Spinal cord (tissue), 10 donors: ENCODE results near the gene TDRKH. TPM values are rescaled to one million over a fixed set of nuclear protein-coding genes. Genes with fewer than 3 reads are reported as not detected.

ENCODE experiments used
- DNase-seq, 6 donors: peaks; one replicate each; pipeline versions ENCODE4 v3.0.0 to v3.0.0-alpha.2; 2013 to 2015; ENCODE audit warnings: low spot score in 6 of 6, low read depth in 4 of 6
- H3K27ac ChIP-seq: one replicate; pipeline ENCODE4 v1.5.1; 2013; ENCODE audit warnings: low read depth, low read length, control low read depth
- H3K27me3 ChIP-seq: one replicate; pipeline ENCODE4 v1.6.1; 2013; ENCODE audit warnings: low read length; ENCODE audit not compliant: control insufficient read depth, insufficient read depth
- H3K36me3 ChIP-seq: one replicate; pipeline ENCODE4 v1.6.1; 2013; ENCODE audit warnings: low read length; ENCODE audit not compliant: control insufficient read depth, insufficient read depth
- H3K4me1 ChIP-seq: one replicate; pipeline ENCODE4 v1.6.1; 2013; ENCODE audit warnings: low read length; ENCODE audit not compliant: control insufficient read depth, insufficient read depth
- H3K4me3 ChIP-seq: one replicate; pipeline ENCODE4 v1.5.1; 2013; ENCODE audit warnings: low read depth, low read length, control low read depth
- H3K9me3 ChIP-seq: one replicate; pipeline ENCODE4 v1.6.1; 2013; ENCODE audit warnings: low read length; ENCODE audit not compliant: control insufficient read depth, insufficient read depth
- WGBS: methylation state at CpG from one replicate; pipeline ENCODE4 v1.1.5; 2013; ENCODE audit warnings: missing lambda C conversion rate; ENCODE audit not compliant: insufficient coverage; 5-methylcytosine and 5-hydroxymethylcytosine counted together
- polyA plus RNA-seq, 2 donors: library from polyadenylated mRNA; unstranded; fragments of 120-200 nt; gene quantifications; one replicate each; pipeline ENCODE4 v1.2.1, GENCODE V29; 2013; ENCODE audit not compliant: insufficient read length in 2 of 2
- small RNA-seq: library from RNA; depleted of rRNA; stranded (forward); fragments of <200 nt; gene quantifications from one replicate; pipeline ENCODE3, GENCODE V24; 2014; ENCODE audit warnings: low replicate concordance
- total RNA-seq, 2 donors: library from RNA; depleted of rRNA in 1 of 2; stranded (reverse); fragments of 120-200 nt in 1 of 2; fragments of >200 nt in 1 of 2; gene quantifications; one replicate each; pipeline versions ENCODE4 v1.2.3 to v1.2.4, GENCODE V29; 2013 to 2014
- donor health status: healthy.

TDRKH gene
- total and polyA plus RNA-seq, 4 donors = 11.3 to 20.8 (median 17.1) TPM

DNA sequence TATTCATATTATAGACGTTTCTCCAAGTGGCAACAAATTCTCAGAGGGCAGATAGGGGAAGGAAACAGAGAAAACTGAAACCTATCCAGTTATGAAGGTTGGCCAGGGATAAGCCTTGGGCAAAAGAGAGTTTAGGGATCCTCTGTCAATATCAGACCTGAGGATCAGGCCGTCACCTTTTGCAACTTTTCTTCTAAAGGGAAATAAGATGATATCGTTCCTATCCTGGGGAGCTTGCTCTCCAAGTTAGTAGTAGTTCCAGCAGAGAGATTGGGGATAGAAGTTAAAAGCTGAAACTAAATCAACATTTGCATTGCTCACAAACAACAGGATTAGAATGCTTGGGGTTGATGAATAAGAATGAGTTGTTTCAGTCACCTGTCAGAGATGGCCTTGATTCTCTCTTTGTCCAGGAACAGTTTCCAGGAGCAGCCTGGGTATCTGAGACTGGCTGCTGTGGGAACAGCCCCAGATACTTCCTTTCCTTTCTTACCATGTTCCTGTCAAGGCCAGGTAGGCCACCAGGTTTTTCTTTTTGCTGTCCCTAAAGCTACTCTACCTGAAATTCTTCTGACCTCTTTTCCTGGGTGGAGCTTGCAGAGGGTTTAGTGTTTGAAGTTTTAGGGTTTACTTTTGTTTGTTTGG lies 66.5 kb downstream of the TDRKH start:
- DNase-seq = no peak
- Histone ChIP-seq H3K4me1 (peaks cover 18% of the 10 kb centered on the region), H3K4me3 (no peak overlapping the region), H3K9me3 (no peaks in the 10 kb centered on the region), H3K27ac (no peak overlapping the region), H3K27me3 (peaks cover 12% of the 10 kb centered on the region), H3K36me3 (no peaks in the 10 kb centered on the region)
- WGBS = no CpG with 5 or more reads among the region's 3 CpGs

Small RNA genes within 50 kb of the gene (small RNA-seq; reads per million reads assigned to genes)
- not detected for gene RNU6-662P

Other genes with a start within 250 kb of the TDRKH start
- 10 to 100 TPM; 33.1 to 77.1 TPM for gene SNX27, start 178.4 kb downstream of the TDRKH start, total RNA-seq
- gene SNX27, start 178.4 kb downstream of the TDRKH start, polyA plus RNA-seq = 10 to 100 TPM; 44.5 to 51.2 TPM
- gene CELF3, start 73.7 kb downstream of the TDRKH start, total RNA-seq = 10 to 100 TPM; 12.7 to 13.9 TPM
- 100 to 1,000 TPM in 1 of 2 donors, 10 to 100 TPM in 1; 90.7 to 106 TPM for gene CELF3, start 73.7 kb downstream of the TDRKH start, polyA plus RNA-seq
- gene RIIAD1, start 69.0 kb downstream of the TDRKH start, total RNA-seq = 1 to 10 TPM; 2.1 to 5.2 TPM
- gene RIIAD1, start 69.0 kb downstream of the TDRKH start, polyA plus RNA-seq = 1 to 10 TPM; 8.0 to 8.6 TPM
- 10 to 100 TPM; 59.1 to 91.3 TPM for gene MRPL9, start 27.0 kb downstream of the TDRKH start, total RNA-seq
- gene MRPL9, start 27.0 kb downstream of the TDRKH start, polyA plus RNA-seq = 10 to 100 TPM; 86.4 to 86.5 TPM
- gene LINGO4, start 14.9 kb upstream of the TDRKH start, total RNA-seq = 1 to 10 TPM in 1 of 2 donors, under 1 TPM in 1; 0.22 to 2.0 TPM
- 1 to 10 TPM in 1 of 2 donors, under 1 TPM in 1; 0.62 to 1.0 TPM for gene LINGO4, start 14.9 kb upstream of the TDRKH start, polyA plus RNA-seq
- gene RORC, start 41.3 kb upstream of the TDRKH start, total RNA-seq = under 1 TPM in 1 of 2 donors, not detected in 1; 0.44 TPM
- under 1 TPM; 0.15 to 0.17 TPM for gene RORC, start 41.3 kb upstream of the TDRKH start, polyA plus RNA-seq
- gene C2CD4D, start 49.3 kb upstream of the TDRKH start, total RNA-seq = not detected
- gene C2CD4D, start 49.3 kb upstream of the TDRKH start, polyA plus RNA-seq = under 1 TPM; 0.74 to 0.97 TPM
- gene THEM5, start 63.2 kb upstream of the TDRKH start, total RNA-seq = not detected
- 1 to 10 TPM; 1.5 to 1.8 TPM for gene THEM5, start 63.2 kb upstream of the TDRKH start, polyA plus RNA-seq
- 10 to 100 TPM; 13.0 to 16.8 TPM for gene THEM4, start 119.0 kb upstream of the TDRKH start, total RNA-seq
- gene THEM4, start 119.0 kb upstream of the TDRKH start, polyA plus RNA-seq = 10 to 100 TPM; 25.8 to 34.0 TPM
- gene S100A10, start 203.4 kb upstream of the TDRKH start, total RNA-seq = 100 to 1,000 TPM; 110 to 144 TPM
- gene S100A10, start 203.4 kb upstream of the TDRKH start, polyA plus RNA-seq = 100 to 1,000 TPM; 198 to 262 TPM
- 100 to 1,000 TPM in 1 of 2 donors, 10 to 100 TPM in 1; 17.7 to 153 TPM for gene S100A11, start 246.5 kb upstream of the TDRKH start, total RNA-seq
- 10 to 100 TPM; 59.3 to 94.5 TPM for gene S100A11, start 246.5 kb upstream of the TDRKH start, polyA plus RNA-seq